Measurements from ENCODE around the gene SDK1.

Gene SDK1

GRCh38 chr7:4151524-4151923 is 850.5 kb downstream of the SDK1 start:
- no peak overlapping the region for H3K9ac ChIP-seq (ENCODE audit: low read length)
- no peak overlapping the region for H3K4me3 ChIP-seq (ENCODE audit: low read length)
- no peaks in the 10 kb centered on the region for H3K9me3 ChIP-seq (ENCODE audit: control insufficient read depth, low read length)
- no peaks in the 10 kb centered on the region for H3K4me1 ChIP-seq (ENCODE audit: control insufficient read depth, insufficient read depth, low read length)
- no peaks in the 10 kb centered on the region for H3K27me3 ChIP-seq (ENCODE audit: control insufficient read depth, insufficient read depth, low read length)
- H3K36me3 ChIP-seq (ENCODE audit: control insufficient read depth, insufficient read depth, low read length) = no peaks in the 10 kb centered on the region

- no peak overlapping the region for H3K9ac ChIP-seq (ENCODE audit: low read length)
- no peaks in the 10 kb centered on the region for H3K9me3 ChIP-seq (ENCODE audit: control insufficient read depth, low read length)
- no peaks in the 10 kb centered on the region for H3K36me3 ChIP-seq (ENCODE audit: control insufficient read depth, insufficient read depth, low read length)
- no peaks in the 10 kb centered on the region for H3K4me1 ChIP-seq (ENCODE audit: control insufficient read depth, insufficient read depth, low read length)
- H3K27me3 ChIP-seq (ENCODE audit: control insufficient read depth, insufficient read depth, low read length) = no peaks in the 10 kb centered on the region
- H3K4me3 ChIP-seq (ENCODE audit: low read length) = no peak overlapping the region
Measured at GRCh38 chr7:4151926-4152549, 851.0 kb downstream of the SDK1 start.

GRCh38 chr7:4154882-4155535 is 854.0 kb downstream of the SDK1 start:
- H3K9ac ChIP-seq (ENCODE audit: low read length) = no peak overlapping the region
- H3K36me3 ChIP-seq (ENCODE audit: control insufficient read depth, insufficient read depth, low read length) = no peaks in the 10 kb centered on the region
- no peak overlapping the region for H3K4me3 ChIP-seq (ENCODE audit: low read length)
- no peaks in the 10 kb centered on the region for H3K4me1 ChIP-seq (ENCODE audit: control insufficient read depth, insufficient read depth, low read length)
- no peaks in the 10 kb centered on the region for H3K9me3 ChIP-seq (ENCODE audit: control insufficient read depth, low read length)
- H3K27me3 ChIP-seq (ENCODE audit: control insufficient read depth, insufficient read depth, low read length) = no peaks in the 10 kb centered on the region

GRCh38 chr7:4156190-4156589 is 855.1 kb downstream of the SDK1 start:
- Histone ChIP-seq H3K9me3 (ENCODE audit: control insufficient read depth, low read length) (no peaks in the 10 kb centered on the region), H3K4me1 (ENCODE audit: control insufficient read depth, insufficient read depth, low read length) (no peaks in the 10 kb centered on the region), H3K9ac (ENCODE audit: low read length) (no peak overlapping the region), H3K27me3 (ENCODE audit: control insufficient read depth, insufficient read depth, low read length) (no peaks in the 10 kb centered on the region), H3K4me3 (ENCODE audit: low read length) (no peak overlapping the region), H3K36me3 (ENCODE audit: control insufficient read depth, insufficient read depth, low read length) (no peaks in the 10 kb centered on the region)

- no peaks in the 10 kb centered on the region for H3K9me3 ChIP-seq (ENCODE audit: control insufficient read depth, low read length)
- H3K9ac ChIP-seq (ENCODE audit: low read length) = no peak overlapping the region
Measured at GRCh38 chr7:4157651-4158050, 856.6 kb downstream of the SDK1 start.

GRCh38 chr7:4158441-4159153 is 857.5 kb downstream of the SDK1 start:
- Histone ChIP-seq H3K27me3 (ENCODE audit: control insufficient read depth, insufficient read depth, low read length) (no peaks in the 10 kb centered on the region), H3K4me3 (ENCODE audit: low read length) (no peak overlapping the region), H3K9ac (ENCODE audit: low read length) (no peak overlapping the region), H3K36me3 (ENCODE audit: control insufficient read depth, insufficient read depth, low read length) (no peaks in the 10 kb centered on the region), H3K4me1 (ENCODE audit: control insufficient read depth, insufficient read depth, low read length) (no peaks in the 10 kb centered on the region), H3K9me3 (ENCODE audit: control insufficient read depth, low read length) (no peaks in the 10 kb centered on the region)

More at GRCh38 chr7:4157651-4158050, 856.6 kb downstream of the SDK1 start:
- H3K4me3 ChIP-seq (ENCODE audit: low read length) = no peak overlapping the region
- no peaks in the 10 kb centered on the region for H3K27me3 ChIP-seq (ENCODE audit: control insufficient read depth, insufficient read depth, low read length)
- no peaks in the 10 kb centered on the region for H3K4me1 ChIP-seq (ENCODE audit: control insufficient read depth, insufficient read depth, low read length)
- H3K36me3 ChIP-seq (ENCODE audit: control insufficient read depth, insufficient read depth, low read length) = no peaks in the 10 kb centered on the region

- no peak overlapping the region for H3K9ac ChIP-seq (ENCODE audit: low read length)
- H3K4me3 ChIP-seq (ENCODE audit: low read length) = no peak overlapping the region
- H3K27me3 ChIP-seq (ENCODE audit: control insufficient read depth, insufficient read depth, low read length) = no peaks in the 10 kb centered on the region
- H3K4me1 ChIP-seq (ENCODE audit: control insufficient read depth, insufficient read depth, low read length) = no peaks in the 10 kb centered on the region
- no peaks in the 10 kb centered on the region for H3K9me3 ChIP-seq (ENCODE audit: control insufficient read depth, low read length)
- no peaks in the 10 kb centered on the region for H3K36me3 ChIP-seq (ENCODE audit: control insufficient read depth, insufficient read depth, low read length)
Measured at GRCh38 chr7:4159154-4159501, 858.1 kb downstream of the SDK1 start.

GRCh38 chr7:4159761-4160554 is 858.9 kb downstream of the SDK1 start:
- no peaks in the 10 kb centered on the region for H3K27me3 ChIP-seq (ENCODE audit: control insufficient read depth, insufficient read depth, low read length)
- no peaks in the 10 kb centered on the region for H3K9me3 ChIP-seq (ENCODE audit: control insufficient read depth, low read length)
- H3K9ac ChIP-seq (ENCODE audit: low read length) = no peak overlapping the region
- no peaks in the 10 kb centered on the region for H3K4me1 ChIP-seq (ENCODE audit: control insufficient read depth, insufficient read depth, low read length)
- no peak overlapping the region for H3K4me3 ChIP-seq (ENCODE audit: low read length)
- H3K36me3 ChIP-seq (ENCODE audit: control insufficient read depth, insufficient read depth, low read length) = no peaks in the 10 kb centered on the region

GRCh38 chr7:4162884-4163564 is 862.0 kb downstream of the SDK1 start:
- Histone ChIP-seq H3K36me3 (ENCODE audit: control insufficient read depth, insufficient read depth, low read length) (no peaks in the 10 kb centered on the region), H3K4me1 (ENCODE audit: control insufficient read depth, insufficient read depth, low read length) (no peaks in the 10 kb centered on the region), H3K9me3 (ENCODE audit: control insufficient read depth, low read length) (no peaks in the 10 kb centered on the region), H3K4me3 (ENCODE audit: low read length) (no peak overlapping the region), H3K27me3 (ENCODE audit: control insufficient read depth, insufficient read depth, low read length) (no peaks in the 10 kb centered on the region), H3K9ac (ENCODE audit: low read length) (no peak overlapping the region)

GRCh38 chr7:4163565-4164203 is 862.6 kb downstream of the SDK1 start:
- H3K4me1 ChIP-seq (ENCODE audit: control insufficient read depth, insufficient read depth, low read length) = no peaks in the 10 kb centered on the region
- no peak overlapping the region for H3K9ac ChIP-seq (ENCODE audit: low read length)
- no peaks in the 10 kb centered on the region for H3K9me3 ChIP-seq (ENCODE audit: control insufficient read depth, low read length)
- H3K36me3 ChIP-seq (ENCODE audit: control insufficient read depth, insufficient read depth, low read length) = no peaks in the 10 kb centered on the region
- no peaks in the 10 kb centered on the region for H3K27me3 ChIP-seq (ENCODE audit: control insufficient read depth, insufficient read depth, low read length)
- H3K4me3 ChIP-seq (ENCODE audit: low read length) = no peak overlapping the region

- Histone ChIP-seq H3K4me1 (ENCODE audit: control insufficient read depth, insufficient read depth, low read length) (no peaks in the 10 kb centered on the region), H3K4me3 (ENCODE audit: low read length) (no peak overlapping the region), H3K9ac (ENCODE audit: low read length) (no peak overlapping the region), H3K36me3 (ENCODE audit: control insufficient read depth, insufficient read depth, low read length) (no peaks in the 10 kb centered on the region), H3K9me3 (ENCODE audit: control insufficient read depth, low read length) (no peaks in the 10 kb centered on the region), H3K27me3 (ENCODE audit: control insufficient read depth, insufficient read depth, low read length) (no peaks in the 10 kb centered on the region)
Measured at GRCh38 chr7:4164556-4164955, 863.5 kb downstream of the SDK1 start.

All from mucosa of stomach (tissue), 1 donor.